ENCODE data around the gene TLCD3B. TPM values are rescaled to one million over a fixed set of nuclear protein-coding genes. Genes with fewer than 3 reads are reported as not detected.

Gene TLCD3B
- total and polyA plus RNA-seq, 2 of the 4 experiments (the other 2 are of a cell fraction): 0.19 TPM; not detected in 1

GRCh38 chr16:29984137-29984763 lies 46.8 kb downstream of the TLCD3B start:
- Histone ChIP-seq H4K20me1 (ENCODE audit: insufficient read depth, low read length) (no peaks in the 10 kb centered on the region; the same call in 1 of the 2 replicates), H3K9ac (ENCODE audit: low read depth, low read length) (no peak overlapping the region), H3K27me3 (ENCODE audit: control insufficient read depth, insufficient read depth, low read length) (no peaks in the 10 kb centered on the region), H3K23ac (ENCODE audit: low read depth, low read length) (no peak overlapping the region), H2AK5ac (ENCODE audit: low read depth, low read length) (no peak overlapping the region), H3K14ac (replicated peaks; ENCODE audit: low read depth, low read length) (no peak overlapping the region), H3K36me3 (ENCODE audit: control insufficient read depth, insufficient read depth, low read length) (peaks cover 84% of the 10 kb centered on the region), H2BK120ac (ENCODE audit: low read depth, low read length) (no peak overlapping the region), H3K4me1 (ENCODE audit: control insufficient read depth, insufficient read depth, low read length) (no peaks in the 10 kb centered on the region), H4K8ac (ENCODE audit: low read depth in 2 of 2, low read length in 2 of 2) (no peak overlapping the region), H4K5ac (ENCODE audit: low read depth, low read length) (no peak overlapping the region), H3K9me3 (ENCODE audit: control insufficient read depth, insufficient read depth, low read length) (no peaks in the 10 kb centered on the region), H3K27ac (ENCODE audit: insufficient read depth, low read length) (no peak overlapping the region), H3K18ac (ENCODE audit: low read depth, low read length) (no peak overlapping the region), H2AK9ac (replicated peaks; ENCODE audit: low read depth, low read length, poor library complexity) (no peak overlapping the region), H3K79me1 (ENCODE audit: low read depth in 1 of 2, low read length in 2 of 2) (peaks cover 6 to 22% of the 10 kb centered on the region in 2 experiments; a peak in 2 of 4 replicates), H2BK5ac (ENCODE audit: low read depth, low read length, poor library complexity, severe bottlenecking) (no peak overlapping the region), H3K4me2 (ENCODE audit: low read depth, low read length) (no peak overlapping the region), H3K4me3 (ENCODE audit: insufficient read depth, low read depth, low read length) (no peak overlapping the region), H3K4ac (ENCODE audit: low read depth, low read length) (no peak overlapping the region), H2BK20ac (ENCODE audit: low read depth, low read length) (no peak overlapping the region), H2BK15ac (ENCODE audit: low read depth, low read length) (no peak overlapping the region), H3K56ac (ENCODE audit: extremely low read depth, insufficient read depth, low read length) (no peak overlapping the region), H4K91ac (ENCODE audit: insufficient read depth, low read depth, low read length) (no peak overlapping the region), H2AFZ (replicated peaks; ENCODE audit: low read length, poor library complexity) (no peak overlapping the region), H3K9me1 (ENCODE audit: insufficient read depth, low read length) (no peaks in the 10 kb centered on the region)
- ATAC-seq (ENCODE audit: low read depth): no peak
- BruUV-seq (replicated peaks): no TSS peak
- in situ Hi-C loops (cut with MboI; ENCODE audit: low sequenced_read_pairs) (no loop called here), dilution Hi-C loops (cut with HindIII; ENCODE audit: low sequenced_read_pairs, unreplicated experiment) (no loop called here), intact Hi-C loops (cut with micrococcal nuclease) (no loop called here)
- ChIA-PET CTCF (interaction anchor here (1.3 kb wide), 1 partner anchor 11 kb away, joined by 3 read pairs; the partner anchor contains the start of gene TAOK2), POLR2A (ENCODE audit: unreplicated experiment) (no interaction called here)
- TF ChIP-seq MAZ (IDR thresholded peaks at IDR 0.05; ENCODE audit: borderline replicate concordance, low read depth, low read length): no peak
- TF ChIP-seq FOS (IDR thresholded peaks at IDR 0.05; ENCODE audit: low read depth, low read length): no peak
- TF ChIP-seq RFX5 (IDR thresholded peaks at IDR 0.05; ENCODE audit: low read depth, low read length): no peak
- TF ChIP-seq RAD21 (IDR thresholded peaks at IDR 0.05; ENCODE audit: low read length): no peak
- no peak for TF ChIP-seq POLR2A (IDR thresholded peaks at IDR 0.05; ENCODE audit: low read depth, low read length)
- no peak for TF ChIP-seq SMC3 (IDR thresholded peaks at IDR 0.05; ENCODE audit: low read depth, low read length)
- TF ChIP-seq NFE2L2 (IDR thresholded peaks at IDR 0.05; ENCODE audit: low read depth, low read length): no peak
- TF ChIP-seq BHLHE40 (IDR thresholded peaks at IDR 0.05; ENCODE audit: low read depth, low read length): no peak
- TF ChIP-seq RCOR1 (IDR thresholded peaks at IDR 0.05; ENCODE audit: insufficient replicate concordance, low read length): no peak
- no peak for TF ChIP-seq USF2 (IDR thresholded peaks at IDR 0.05; ENCODE audit: low read depth, low read length)
- no peak for TF ChIP-seq CHD1 (IDR thresholded peaks at IDR 0.05; ENCODE audit: low read depth, low read length)
- TF ChIP-seq CTCF (conservative IDR thresholded peaks at IDR 0.05; ENCODE audit: low read depth, low read length): no peak
- TF ChIP-seq CEBPB (IDR thresholded peaks at IDR 0.05; ENCODE audit: low read depth, low read length): no peak
- no peak for TF ChIP-seq ELK1 (IDR thresholded peaks at IDR 0.05; ENCODE audit: borderline replicate concordance, low read depth, low read length)
- TF ChIP-seq MAFK (IDR thresholded peaks at IDR 0.05; ENCODE audit: low read depth, low read length): no peak
- TF ChIP-seq MXI1 (IDR thresholded peaks at IDR 0.05; ENCODE audit: borderline replicate concordance, low read depth, low read length): no peak
- WGBS, 2 experiments (ENCODE audit: extremely low coverage in 2 of 2, insufficient read length in 1 of 2): 100% methylated on average over 1 of the region's 6 CpGs; no CpG with 5 or more reads in 1 of the 2 experiments
- no peak for DNase-seq
